Suprapubic skin (tissue), 4 donors: ENCODE data around the gene CHID1. TPM values are rescaled to one million over a fixed set of nuclear protein-coding genes. Genes with fewer than 3 reads are reported as not detected.

Experiments
- DNase-seq, 2 donors: peaks; one replicate each; pipeline ENCODE4 v3.0.0-alpha.2; 2019; ENCODE audit warnings: low spot score in 2 of 2
- H3K27ac ChIP-seq: fragments of 200-600 bp; sonication (generic); one replicate; pipeline ENCODE4 v1.5.1; 2019
- H3K27me3 ChIP-seq: fragments of 200-600 bp; sonication (generic); one replicate; pipeline ENCODE4 v1.5.1; 2019
- H3K36me3 ChIP-seq: fragments of 200-600 bp; sonication (generic); one replicate; pipeline ENCODE4 v1.5.1; 2019
- H3K4me1 ChIP-seq: fragments of 200-600 bp; sonication (generic); one replicate; pipeline ENCODE4 v1.5.1; 2019
- H3K4me3 ChIP-seq: fragments of 200-600 bp; sonication (generic); one replicate; pipeline ENCODE4 v1.5.1; 2019; ENCODE audit warnings: mild to moderate bottlenecking
- H3K9me3 ChIP-seq: fragments of 200-600 bp; sonication (generic); one replicate; pipeline ENCODE4 v1.5.1; 2019
- EP300 ChIP-seq: sonication (generic); formaldehyde crosslinking; IDR thresholded peaks from one replicate; pipeline ENCODE4 v1.6.1; 2017; ENCODE audit warnings: antibody characterized with exemption
- POLR2A ChIP-seq, 2 donors: fragments of 450-650 bp; IDR thresholded peaks; one replicate each; pipeline ENCODE4 v1.6.1; 2017; ENCODE audit warnings: antibody characterized with exemption in 2 of 2, mild to moderate bottlenecking in 2 of 2, moderate library complexity in 2 of 2
- POLR2AphosphoS5 ChIP-seq, 3 donors: sonication (generic); formaldehyde crosslinking; IDR thresholded peaks; one replicate each; pipeline ENCODE4 v1.6.1; 2017; ENCODE audit warnings: antibody characterized with exemption in 3 of 3
- WGBS: methylation state at CpG from one replicate; pipeline ENCODE4 v1.1.5; 2018; 5-methylcytosine and 5-hydroxymethylcytosine counted together
- total RNA-seq, 4 donors: library from RNA; depleted of rRNA; stranded (reverse); fragments of >200 nt; gene quantifications; one replicate each; pipeline ENCODE4 v1.1.0, GENCODE V29; 2016
- TF ChIP-seq, protein P1 (sequence below), 2 donors: fragments of 200-600 bp in 1 of 2; fragments of 450-650 bp in 1 of 2; sonication (generic) in 1 of 2; IDR thresholded peaks; one replicate each; pipeline ENCODE4 v1.5.1; 2016 to 2019; ENCODE audit warnings: antibody characterized with exemption in 2 of 2, mild to moderate bottlenecking in 1 of 2, moderate library complexity in 1 of 2

Gene CHID1
- total RNA-seq, 4 donors from 2014 or later, result 46.5 to 111 (median 66.2) TPM

DNA sequence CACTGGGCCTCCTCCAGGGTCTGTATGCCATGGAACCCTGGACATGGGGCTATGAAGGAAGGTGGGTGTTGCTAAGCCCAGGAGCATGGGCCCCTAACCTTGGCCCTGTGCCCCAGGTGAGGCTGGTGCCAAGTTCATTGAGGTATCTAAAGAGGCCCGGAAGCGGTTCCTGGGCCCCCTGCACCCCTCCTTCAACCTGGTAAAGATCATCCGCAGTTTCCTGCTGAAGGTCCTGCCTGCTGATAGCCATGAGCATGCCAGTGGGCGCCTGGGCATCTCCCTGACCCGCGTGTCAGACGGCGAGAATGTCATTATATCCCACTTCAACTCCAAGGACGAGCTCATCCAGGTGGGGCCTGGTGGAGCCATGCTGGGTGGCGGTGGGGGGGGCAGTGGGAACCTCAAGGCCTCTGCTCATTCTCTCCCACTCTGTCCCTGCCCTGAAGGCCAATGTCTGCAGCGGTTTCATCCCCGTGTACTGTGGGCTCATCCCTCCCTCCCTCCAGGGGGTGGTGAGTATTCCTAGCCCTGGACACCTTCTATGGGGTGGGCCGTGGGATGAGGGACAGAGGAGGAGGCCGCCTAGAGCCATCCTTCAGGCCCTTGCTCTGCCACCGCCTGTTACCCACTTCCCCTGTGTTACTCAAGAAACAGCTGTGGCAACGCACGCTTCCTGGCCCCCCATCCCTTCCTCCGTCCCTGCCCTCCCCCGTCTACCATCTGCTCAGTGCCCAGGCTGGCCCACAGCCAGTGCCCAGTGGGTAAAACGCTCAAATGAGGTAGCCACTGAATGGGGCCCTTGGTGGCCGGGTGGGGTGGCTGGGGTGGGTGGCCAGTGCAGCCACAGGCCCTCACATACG is 88.9 kb downstream of the CHID1 start:
- Histone ChIP-seq H3K4me3 (peak overlapping the region; percentile 95), H3K36me3 (peaks cover 36% of the 10 kb centered on the region), H3K27me3 (peaks cover under 1% of the 10 kb centered on the region), H3K27ac (peak overlapping the region; percentile 34), H3K4me1 (peaks cover 52% of the 10 kb centered on the region), H3K9me3 (no peaks in the 10 kb centered on the region)
- TF ChIP-seq EP300, result no peak
- TF ChIP-seq POLR2A (IDR thresholded peaks at IDR 0.05), result no peak
- TF ChIP-seq POLR2AphosphoS5 (IDR thresholded peaks at IDR 0.05), result no peak
- TF ChIP-seq, protein P1, sequence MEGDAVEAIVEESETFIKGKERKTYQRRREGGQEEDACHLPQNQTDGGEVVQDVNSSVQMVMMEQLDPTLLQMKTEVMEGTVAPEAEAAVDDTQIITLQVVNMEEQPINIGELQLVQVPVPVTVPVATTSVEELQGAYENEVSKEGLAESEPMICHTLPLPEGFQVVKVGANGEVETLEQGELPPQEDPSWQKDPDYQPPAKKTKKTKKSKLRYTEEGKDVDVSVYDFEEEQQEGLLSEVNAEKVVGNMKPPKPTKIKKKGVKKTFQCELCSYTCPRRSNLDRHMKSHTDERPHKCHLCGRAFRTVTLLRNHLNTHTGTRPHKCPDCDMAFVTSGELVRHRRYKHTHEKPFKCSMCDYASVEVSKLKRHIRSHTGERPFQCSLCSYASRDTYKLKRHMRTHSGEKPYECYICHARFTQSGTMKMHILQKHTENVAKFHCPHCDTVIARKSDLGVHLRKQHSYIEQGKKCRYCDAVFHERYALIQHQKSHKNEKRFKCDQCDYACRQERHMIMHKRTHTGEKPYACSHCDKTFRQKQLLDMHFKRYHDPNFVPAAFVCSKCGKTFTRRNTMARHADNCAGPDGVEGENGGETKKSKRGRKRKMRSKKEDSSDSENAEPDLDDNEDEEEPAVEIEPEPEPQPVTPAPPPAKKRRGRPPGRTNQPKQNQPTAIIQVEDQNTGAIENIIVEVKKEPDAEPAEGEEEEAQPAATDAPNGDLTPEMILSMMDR (IDR thresholded peaks at IDR 0.05), result no peak
- WGBS, result 85% methylated on average over 7 of the region's 22 CpGs
- DNase-seq, result no peak

DNA sequence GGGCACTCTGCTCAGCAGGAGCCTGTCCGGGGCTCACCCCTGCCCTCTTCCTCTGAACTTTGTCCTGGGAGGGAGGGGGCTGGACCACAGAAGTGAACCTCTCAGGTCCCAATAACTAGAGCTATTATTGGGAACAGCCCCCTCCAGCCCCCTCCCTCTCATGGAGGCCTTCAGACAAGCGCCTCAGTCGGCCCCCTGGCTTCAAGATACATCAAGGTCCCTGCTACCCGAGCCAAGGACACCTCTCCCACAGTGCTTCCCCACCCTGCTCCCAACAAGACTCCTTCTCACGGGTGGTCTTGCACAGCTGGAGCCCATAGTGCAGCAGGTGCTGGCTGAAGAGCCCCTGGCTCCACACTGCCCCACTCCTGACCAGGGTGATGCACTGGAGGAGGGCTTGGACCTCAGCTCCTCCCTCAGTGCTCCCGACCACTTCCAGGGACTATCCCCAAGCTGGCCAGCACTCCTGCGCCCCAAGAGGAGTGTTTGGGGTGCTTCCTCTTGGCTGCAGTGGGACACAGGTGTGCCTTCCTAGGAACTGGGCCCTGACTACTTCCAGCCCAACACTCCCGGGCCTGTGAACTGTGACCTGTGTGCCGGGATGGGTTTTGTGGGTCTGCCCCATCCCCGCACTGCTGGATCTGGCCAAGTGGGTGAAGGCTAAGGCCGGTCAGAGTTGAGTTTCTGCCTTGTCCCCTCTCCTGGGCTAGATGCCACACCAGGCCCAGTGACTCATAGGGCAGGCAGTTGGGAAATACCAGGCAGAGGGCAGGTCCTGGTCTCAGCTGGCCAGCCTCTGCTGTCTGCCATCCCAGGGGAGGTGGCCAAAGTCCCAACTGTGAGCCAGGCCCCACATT is 89.7 kb downstream of the CHID1 start:
- Histone ChIP-seq H3K27ac (peak overlapping the region; percentile 100), H3K4me1 (peaks cover 47% of the 10 kb centered on the region)

GRCh38 chr11:819943-820649 is 90.5 kb downstream of the CHID1 start:
- WGBS, result no CpG with 5 or more reads among the region's 47 CpGs

More for the DNA sequence above, 89.7 kb downstream of the CHID1 start:
- Histone ChIP-seq H3K4me3 (peak overlapping the region; percentile 95), H3K9me3 (no peaks in the 10 kb centered on the region), H3K27me3 (no peaks in the 10 kb centered on the region), H3K36me3 (peaks cover 36% of the 10 kb centered on the region)
- peak in 1 of 2 donors; percentile 90 for DNase-seq
- TF ChIP-seq POLR2AphosphoS5 (IDR thresholded peaks at IDR 0.05), result peak in 2 of 3 donors; percentile 18 to 43
- TF ChIP-seq POLR2A (IDR thresholded peaks at IDR 0.05), result no peak
- 48% methylated on average over 8 of the region's 11 CpGs for WGBS

GRCh38 chr11:819129-819931 is 91.3 kb downstream of the CHID1 start:
- Histone ChIP-seq H3K27me3 (no peaks in the 10 kb centered on the region), H3K4me3 (peak overlapping the region; percentile 95), H3K9me3 (no peaks in the 10 kb centered on the region), H3K27ac (peak overlapping the region; percentile 100), H3K36me3 (peaks cover 24% of the 10 kb centered on the region), H3K4me1 (peaks cover 38% of the 10 kb centered on the region)
- DNase-seq, result peak; percentile 96 to 97
- 0% methylated on average over 8 of the region's 96 CpGs for WGBS
- peak in 1 of 3 donors; percentile 65 for TF ChIP-seq POLR2AphosphoS5 (IDR thresholded peaks at IDR 0.05)
- no peak for TF ChIP-seq EP300
- TF ChIP-seq, protein P1 (IDR thresholded peaks at IDR 0.05), result peak in 1 of 2 donors; percentile 31
- peak; percentile 75 to 87 for TF ChIP-seq POLR2A (IDR thresholded peaks at IDR 0.05)

More at GRCh38 chr11:819943-820649, 90.5 kb downstream of the CHID1 start:
- TF ChIP-seq EP300 (no peak), POLR2A (IDR thresholded peaks at IDR 0.05) (peak in 1 of 2 donors; percentile 44)
- TF ChIP-seq, protein P1 (IDR thresholded peaks at IDR 0.05), result no peak
- no peaks in the 10 kb centered on the region for H3K27me3 ChIP-seq
- peak overlapping the region; percentile 100 for H3K27ac ChIP-seq
- H3K4me3 ChIP-seq, result peak overlapping the region; percentile 95
- H3K9me3 ChIP-seq, result no peaks in the 10 kb centered on the region
- H3K4me1 ChIP-seq, result peaks cover 43% of the 10 kb centered on the region
- DNase-seq, result peak; percentile 95
- peaks cover 32% of the 10 kb centered on the region for H3K36me3 ChIP-seq
